IMR-90 (cell line): ENCODE measurements around the gene LMOD2. TPM values are rescaled to one million over a fixed set of nuclear protein-coding genes. Genes with fewer than 3 reads are reported as not detected.

ENCODE experiments used
- ATAC-seq: fragments of 200-7000 bp; cut with Tn5 transposase; 2 replicates; pipeline ENCODE4 v1.9.1; 2020; ENCODE audit warnings: low read depth, mild to moderate bottlenecking, moderate library complexity
- BruUV-seq: library from RNA; stranded (reverse); fragments of 400-500 nt; replicated peaks from 2 replicates; lab custom pipeline; 2021; lab: Mats Ljungman, UMichigan
- CTCF ChIA-PET: fragments of 300-600 bp; formaldehyde crosslinking; extraction: SDS; loops from one replicate; lab custom pipeline; 2021; ENCODE audit warnings: antibody characterized with exemption; lab: Yijun Ruan, JAX
- POLR2A ChIA-PET: fragments of 300-600 bp; sonication (Branson Sonifier 250); formaldehyde crosslinking; loops from one replicate; lab custom pipeline; 2022; ENCODE audit warnings: antibody characterized with exemption; ENCODE audit not compliant: unreplicated experiment; lab: Charles Lee
- DNase-seq: peaks from one replicate; pipeline ENCODE4 v3.0.0; 2013
- H2AFZ ChIP-seq: replicated peaks from 2 replicates; pipeline ENCODE3; 2013; ENCODE audit warnings: low read length, mild to moderate bottlenecking; ENCODE audit not compliant: poor library complexity
- H2AK5ac ChIP-seq: 2 replicates; pipeline ENCODE4 v1.6.1; 2013; ENCODE audit warnings: low read depth, low read length, inconsistent platforms
- H2AK9ac ChIP-seq: replicated peaks from 2 replicates; pipeline ENCODE3; 2013; ENCODE audit warnings: mild to moderate bottlenecking, low read depth, low read length, moderate library complexity; ENCODE audit not compliant: poor library complexity
- H2BK120ac ChIP-seq: 2 replicates; pipeline ENCODE4 v1.6.1; 2013; ENCODE audit warnings: low read depth, low read length, inconsistent platforms
- H2BK15ac ChIP-seq: 3 replicates; pipeline ENCODE4 v1.6.1; 2013; ENCODE audit warnings: low read depth, low read length, inconsistent platforms
- H2BK20ac ChIP-seq: 2 replicates; pipeline ENCODE4 v1.6.1; 2013; ENCODE audit warnings: low read depth, mild to moderate bottlenecking, inconsistent platforms, low read length, moderate library complexity
- H2BK5ac ChIP-seq: 2 replicates; pipeline ENCODE4 v1.6.1; 2013; ENCODE audit warnings: mild to moderate bottlenecking, low read depth, low read length, inconsistent platforms; ENCODE audit not compliant: poor library complexity, severe bottlenecking
- H3K14ac ChIP-seq: replicated peaks from 2 replicates; pipeline ENCODE4 v1.6.1; 2013; ENCODE audit warnings: low read depth, low read length, inconsistent platforms
- H3K18ac ChIP-seq: 2 replicates; pipeline ENCODE4 v1.6.1; 2013; ENCODE audit warnings: low read depth, low read length, control low read depth
- H3K23ac ChIP-seq: 2 replicates; pipeline ENCODE4 v1.6.1; 2013; ENCODE audit warnings: low read depth, low read length, inconsistent platforms
- H3K27ac ChIP-seq: 2 replicates; pipeline ENCODE4 v1.5.1; 2013; ENCODE audit warnings: mild to moderate bottlenecking, control low read depth, low read length; ENCODE audit not compliant: insufficient read depth
- H3K27me3 ChIP-seq: 2 replicates; pipeline ENCODE4 v1.6.1; 2013; ENCODE audit warnings: low read length; ENCODE audit not compliant: control insufficient read depth, insufficient read depth
- H3K36me3 ChIP-seq: 2 replicates; pipeline ENCODE4 v1.6.1; 2013; ENCODE audit warnings: low read length, mixed read lengths; ENCODE audit not compliant: control insufficient read depth, insufficient read depth
- H3K4ac ChIP-seq: 2 replicates; pipeline ENCODE4 v1.6.1; 2013; ENCODE audit warnings: low read depth, low read length, inconsistent platforms
- H3K4me1 ChIP-seq: 2 replicates; pipeline ENCODE4 v1.6.1; 2013; ENCODE audit warnings: low read length, mixed read lengths; ENCODE audit not compliant: control insufficient read depth, insufficient read depth
- H3K4me2 ChIP-seq: 2 replicates; pipeline ENCODE4 v1.6.1; 2013; ENCODE audit warnings: low read depth, mild to moderate bottlenecking, control low read depth, low read length, moderate library complexity
- H3K4me3 ChIP-seq: 2 replicates; pipeline ENCODE4 v1.5.1; 2013; ENCODE audit warnings: low read depth, mild to moderate bottlenecking, control low read depth, low read length, moderate library complexity; ENCODE audit not compliant: insufficient read depth
- H3K56ac ChIP-seq: 2 replicates; pipeline ENCODE4 v1.6.1; 2013; ENCODE audit warnings: low read length, inconsistent platforms; ENCODE audit not compliant: insufficient read depth; ENCODE audit errors: extremely low read depth
- H3K79me1 ChIP-seq, 2 experiments: 2 replicates each; pipeline ENCODE4 v1.6.1; 2013; ENCODE audit warnings: low read length in 2 of 2, inconsistent platforms in 1 of 2, low read depth in 1 of 2
- H3K9ac ChIP-seq: 2 replicates; pipeline ENCODE4 v1.6.1; 2013; ENCODE audit warnings: low read depth, low read length, control low read depth
- H3K9me1 ChIP-seq: 2 replicates; pipeline ENCODE4 v1.6.1; 2013; ENCODE audit warnings: low read length, inconsistent platforms; ENCODE audit not compliant: insufficient read depth
- H3K9me3 ChIP-seq: 2 replicates; pipeline ENCODE4 v1.6.1; 2013; ENCODE audit warnings: low read length; ENCODE audit not compliant: control insufficient read depth, insufficient read depth
- H4K20me1 ChIP-seq: 2 replicates; pipeline ENCODE4 v1.6.1; 2013; ENCODE audit warnings: low read length, inconsistent platforms; ENCODE audit not compliant: insufficient read depth
- H4K5ac ChIP-seq: 2 replicates; pipeline ENCODE4 v1.6.1; 2013; ENCODE audit warnings: mild to moderate bottlenecking, low read depth, low read length, control low read depth
- H4K8ac ChIP-seq, 2 experiments: 2 replicates each; pipeline ENCODE4 v1.6.1; 2013; ENCODE audit warnings: low read depth in 2 of 2, low read length in 2 of 2, control low read depth in 1 of 2, inconsistent platforms in 1 of 2
- H4K91ac ChIP-seq: 2 replicates; pipeline ENCODE4 v1.6.1; 2013; ENCODE audit warnings: low read depth, low read length, inconsistent platforms; ENCODE audit not compliant: insufficient read depth
- BHLHE40 ChIP-seq: fragments of 150-350 bp; IDR thresholded peaks from 2 replicates; pipeline ENCODE4 v1.6.1; 2016; ENCODE audit warnings: mild to moderate bottlenecking, low read depth, low read length
- CEBPB ChIP-seq: IDR thresholded peaks from 2 replicates; pipeline ENCODE4 v1.6.1; 2012; ENCODE audit warnings: low read depth, low read length, improper control_type of control experiment
- MXI1 ChIP-seq: IDR thresholded peaks from 2 replicates; pipeline ENCODE4 v1.6.1; 2012; ENCODE audit warnings: low read depth, mild to moderate bottlenecking, low read length, moderate library complexity, borderline replicate concordance
- RFX5 ChIP-seq: IDR thresholded peaks from 2 replicates; pipeline ENCODE4 v1.8.0; 2012; ENCODE audit warnings: low read depth, mild to moderate bottlenecking, low read length, moderate library complexity
- WGBS, 2 experiments: methylation state at CpG; one replicate each; pipeline versions ENCODE4 v1.1.5 to v1.1.7; 2013; ENCODE audit warnings: missing lambda C conversion rate in 2 of 2; ENCODE audit not compliant: insufficient read length in 1 of 2; ENCODE audit errors: extremely low coverage in 2 of 2; 5-methylcytosine and 5-hydroxymethylcytosine counted together
- dilution Hi-C: fragments of 300-500 bp; cut with HindIII; formaldehyde crosslinking; loops from one replicate; pipeline ENCODE4 v1.14.3; 2018; ENCODE audit warnings: low sequenced_read_pairs; ENCODE audit not compliant: unreplicated experiment
- in situ Hi-C: fragments of 300-500 bp; cut with MboI; formaldehyde crosslinking; loops from 3 replicates; pipeline ENCODE4 v1.14.3; 2019; ENCODE audit warnings: low sequenced_read_pairs, inconsistent platforms, mixed read lengths
- intact Hi-C: fragments of 100-400 bp; cut with micrococcal nuclease; formaldehyde crosslinking; loops from 2 replicates; pipeline ENCODE4 v1.10.0; 2022
- polyA plus RNA-seq, 3 experiments: library from polyadenylated mRNA; depleted of rRNA; stranded (reverse); fragments of >200 nt; gene quantifications; 2 replicates each; pipeline ENCODE4 v1.2.3, GENCODE V29; 2012; ENCODE audit warnings: low replicate concordance in 1 of 3
- total RNA-seq: library from RNA; depleted of rRNA; stranded (reverse); fragments of >200 nt; gene quantifications from 2 replicates; pipeline ENCODE4 v1.2.3, GENCODE V29; 2012

LMOD2 gene
- total and polyA plus RNA-seq, 2 of the 4 experiments (the other 2 are of a cell fraction), result not detected

GRCh38 chr7:123658023-123658422 lies 2.4 kb downstream of the LMOD2 start:
- H3K27me3 ChIP-seq, result peaks cover 4% of the 10 kb centered on the region
- no peak overlapping the region for H4K5ac ChIP-seq
- POLR2A ChIA-PET, result no interaction called here
- no peak overlapping the region for H4K8ac ChIP-seq
- H4K91ac ChIP-seq, result no peak overlapping the region
- H3K4me3 ChIP-seq, result no peak overlapping the region
- no peaks in the 10 kb centered on the region for H3K36me3 ChIP-seq
- no peak for TF ChIP-seq CEBPB
- no peak for TF ChIP-seq MXI1
- no peak for TF ChIP-seq BHLHE40
- TF ChIP-seq RFX5, result no peak
- no peak overlapping the region for H3K56ac ChIP-seq
- H3K4me1 ChIP-seq, result no peaks in the 10 kb centered on the region
- no peak overlapping the region for H3K14ac ChIP-seq
- no peaks in the 10 kb centered on the region for H3K9me1 ChIP-seq
- H2AK5ac ChIP-seq, result no peak overlapping the region
- H2AFZ ChIP-seq, result no peak overlapping the region
- CTCF ChIA-PET, result interaction anchor here (0.7 kb wide), 1 partner anchor 15 kb away, joined by 3 read pairs; no protein-coding TSS in a partner anchor
- no peak for DNase-seq
- no peak overlapping the region for H2BK120ac ChIP-seq
- no peak overlapping the region for H3K18ac ChIP-seq
- no peak overlapping the region for H3K4ac ChIP-seq
- no TSS peak for BruUV-seq
- no peak overlapping the region for H3K23ac ChIP-seq
- dilution Hi-C loops, result no loop called here
- no peak overlapping the region for H2AK9ac ChIP-seq
- no peaks in the 10 kb centered on the region for H4K20me1 ChIP-seq
- WGBS, 2 experiments, result no CpG with 5 or more reads among the region's 6 CpGs
- H2BK15ac ChIP-seq, result no peak overlapping the region
- no peak overlapping the region for H2BK20ac ChIP-seq
- intact Hi-C loops, result no loop called here
- no peak overlapping the region for H3K4me2 ChIP-seq
- H2BK5ac ChIP-seq, result no peak overlapping the region
- H3K9me3 ChIP-seq, result no peaks in the 10 kb centered on the region
- no peak overlapping the region for H3K27ac ChIP-seq
- H3K9ac ChIP-seq, result no peak overlapping the region
- no peak for ATAC-seq
- no peaks in the 10 kb centered on the region for H3K79me1 ChIP-seq
- in situ Hi-C loops, result no loop called here
